GM12891 (cell line): ENCODE measurements around the gene VPS26B.

Source experiments
- DNase-seq: peaks from one replicate; pipeline ENCODE4 v3.0.0; 2011; ENCODE audit warnings: low spot score; ENCODE audit not compliant: insufficient read length
- FAIRE-seq: peaks from 2 replicates; lab custom pipeline; 2011; peaks lifted over from hg19 to GRCh38; lab: Jason Lieb, UNC
- PAX5 ChIP-seq: IDR thresholded peaks from 2 replicates; pipeline ENCODE4 v1.6.1; 2011; ENCODE audit warnings: low read length, moderate library complexity, mild to moderate bottlenecking; ENCODE audit not compliant: insufficient read depth, severe bottlenecking
- POLR2A ChIP-seq: IDR thresholded peaks from 2 replicates; pipeline ENCODE4 v1.6.1; 2011; ENCODE audit warnings: low read depth, low read length, control low read depth
- POLR2AphosphoS5 ChIP-seq: IDR thresholded peaks from 2 replicates; pipeline ENCODE4 v1.6.1; 2011; ENCODE audit warnings: low read depth, low read length, control low read depth
- POU2F2 ChIP-seq: IDR thresholded peaks from 2 replicates; pipeline ENCODE4 v1.6.1; 2011; ENCODE audit warnings: low read depth, mild to moderate bottlenecking, control low read depth, low read length, moderate library complexity
- SPI1 ChIP-seq: IDR thresholded peaks from 2 replicates; pipeline ENCODE4 v1.6.1; 2011; ENCODE audit warnings: low read depth, low read length, control low read depth
- TAF1 ChIP-seq: IDR thresholded peaks from 2 replicates; pipeline ENCODE4 v1.6.1; 2011; ENCODE audit warnings: low read depth, low read length, control low read depth

The VPS26B gene

GRCh38 chr11:134230339-134230738 is 5.9 kb downstream of the VPS26B start:
- TF ChIP-seq POU2F2 = no peak
- no peak for TF ChIP-seq SPI1
- no peak for TF ChIP-seq TAF1
- TF ChIP-seq POLR2A = no peak
- TF ChIP-seq POLR2AphosphoS5 = no peak
- TF ChIP-seq PAX5 = no peak
- FAIRE-seq (peak; percentile 79), DNase-seq (no peak)

GRCh38 chr11:134231958-134232659 is 7.6 kb downstream of the VPS26B start:
- FAIRE-seq (no peak), DNase-seq (no peak)

GRCh38 chr11:134233729-134234179 is 9.3 kb downstream of the VPS26B start:
- FAIRE-seq = no peak
- TF ChIP-seq POU2F2 (no peak), PAX5 (no peak), POLR2AphosphoS5 (no peak), TAF1 (no peak), POLR2A (no peak), SPI1 (no peak)
- no peak for DNase-seq

More at GRCh38 chr11:134231958-134232659, 7.6 kb downstream of the VPS26B start:
- no peak for TF ChIP-seq POU2F2
- TF ChIP-seq SPI1 = 0 out of 2 replicates have a peak, but pooled peaks have one; percentile 6

GRCh38 chr11:134235399-134235798 is 10.9 kb downstream of the VPS26B start:
- DNase-seq (no peak), FAIRE-seq (no peak)
- TF ChIP-seq PAX5 = no peak

- TF ChIP-seq SPI1 = no peak
- no peak for TF ChIP-seq TAF1
- no peak for TF ChIP-seq POU2F2
- TF ChIP-seq PAX5 = no peak
- no peak for TF ChIP-seq POLR2AphosphoS5
- no peak for TF ChIP-seq POLR2A
- FAIRE-seq (no peak), DNase-seq (no peak)
Measured at GRCh38 chr11:134236834-134237556, 12.5 kb downstream of the VPS26B start.

GRCh38 chr11:134237557-134237922 is 13.1 kb downstream of the VPS26B start:
- no peak for FAIRE-seq
- DNase-seq = no peak
- TF ChIP-seq POU2F2 = no peak
- no peak for TF ChIP-seq TAF1
- TF ChIP-seq POLR2A = no peak
- TF ChIP-seq SPI1 = no peak
- TF ChIP-seq PAX5 = no peak
- TF ChIP-seq POLR2AphosphoS5 = no peak

- DNase-seq (no peak), FAIRE-seq (no peak)
- TF ChIP-seq POU2F2 (no peak), POLR2AphosphoS5 (no peak), POLR2A (no peak), SPI1 (no peak), PAX5 (no peak), TAF1 (no peak)
Measured at GRCh38 chr11:134238956-134239355, 14.5 kb downstream of the VPS26B start.

GRCh38 chr11:134240592-134240991 is 16.1 kb downstream of the VPS26B start:
- FAIRE-seq = no peak
- no peak for TF ChIP-seq PAX5
- no peak for TF ChIP-seq POLR2AphosphoS5
- TF ChIP-seq TAF1 = no peak
- no peak for TF ChIP-seq POU2F2
- no peak for TF ChIP-seq SPI1
- TF ChIP-seq POLR2A = no peak

GRCh38 chr11:134242376-134242775 is 17.9 kb downstream of the VPS26B start:
- FAIRE-seq (no peak), DNase-seq (no peak)
- TF ChIP-seq TAF1 (no peak), POLR2AphosphoS5 (no peak), SPI1 (no peak), POLR2A (no peak), POU2F2 (no peak), PAX5 (no peak)

More at GRCh38 chr11:134240592-134240991, 16.1 kb downstream of the VPS26B start:
- DNase-seq = no peak

- no peak for FAIRE-seq
- no peak for TF ChIP-seq POU2F2
- TF ChIP-seq TAF1 = no peak
- no peak for DNase-seq
Measured at GRCh38 chr11:134243913-134244312, 19.4 kb downstream of the VPS26B start.
